ENCODE data around the gene SATB1. TPM values are rescaled to one million over a fixed set of nuclear protein-coding genes. Genes with fewer than 3 reads are reported as not detected.

The SATB1 gene
- total and polyA plus RNA-seq, 2 donors (not counting 1 experiment from before 2014, with no cell fraction given), result 17.2 to 18.7 TPM

DNA sequence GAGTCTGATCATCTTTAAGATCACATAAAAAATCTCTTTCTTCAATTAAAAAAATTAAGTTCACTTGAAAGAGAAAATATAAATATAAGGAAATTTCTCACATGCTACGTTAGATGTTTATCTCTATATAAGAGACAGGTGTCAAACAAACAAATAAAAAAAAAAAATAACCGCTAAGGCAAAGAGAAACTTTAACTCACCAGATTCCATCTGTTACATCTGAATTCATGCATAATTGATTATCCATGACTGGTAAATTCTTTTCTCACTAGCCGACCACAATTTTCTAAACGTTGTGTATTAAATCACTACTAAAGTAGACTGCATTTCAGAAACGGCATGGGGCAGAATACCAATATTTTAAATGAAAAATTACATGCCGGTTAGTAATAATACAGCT, 9.6 kb upstream of the SATB1 start:
- Histone ChIP-seq H3K9me3 (ENCODE audit: control insufficient read depth, insufficient read depth, low read depth, low read length) (no peaks in the 10 kb centered on the region), H3K36me3 (ENCODE audit: control insufficient read depth, insufficient read depth, low read length) (no peaks in the 10 kb centered on the region), H3K9ac (ENCODE audit: insufficient read depth, low read length) (no peak overlapping the region), H3K79me2 (ENCODE audit: control insufficient read depth, insufficient read depth, low read length) (no peaks in the 10 kb centered on the region), H3K4me2 (ENCODE audit: extremely low read depth, insufficient read depth, low read length) (no peak overlapping the region), H2AFZ (ENCODE audit: low read length) (no peak overlapping the region), H3K4me3 (replicated peaks in 1 of 4; ENCODE audit: control extremely low read depth in 1 of 4, insufficient read depth in 1 of 4, low read depth in 3 of 4, low read length in 4 of 4) (no peak overlapping the region), H3K4me1 (ENCODE audit: control insufficient read depth, extremely low read depth, insufficient read depth, low read length) (no peaks in the 10 kb centered on the region), H3K27ac (ENCODE audit: insufficient read depth, low read length) (no peak overlapping the region), H3K27me3 (ENCODE audit: control insufficient read depth, insufficient read depth, low read length) (no peaks in the 10 kb centered on the region), H4K20me1 (ENCODE audit: control insufficient read depth, extremely low read depth, insufficient read depth, low read length) (no peaks in the 10 kb centered on the region)
- DNase-seq (ENCODE audit: low read depth in 2 of 2), result no peak
- TF ChIP-seq, protein P1, sequence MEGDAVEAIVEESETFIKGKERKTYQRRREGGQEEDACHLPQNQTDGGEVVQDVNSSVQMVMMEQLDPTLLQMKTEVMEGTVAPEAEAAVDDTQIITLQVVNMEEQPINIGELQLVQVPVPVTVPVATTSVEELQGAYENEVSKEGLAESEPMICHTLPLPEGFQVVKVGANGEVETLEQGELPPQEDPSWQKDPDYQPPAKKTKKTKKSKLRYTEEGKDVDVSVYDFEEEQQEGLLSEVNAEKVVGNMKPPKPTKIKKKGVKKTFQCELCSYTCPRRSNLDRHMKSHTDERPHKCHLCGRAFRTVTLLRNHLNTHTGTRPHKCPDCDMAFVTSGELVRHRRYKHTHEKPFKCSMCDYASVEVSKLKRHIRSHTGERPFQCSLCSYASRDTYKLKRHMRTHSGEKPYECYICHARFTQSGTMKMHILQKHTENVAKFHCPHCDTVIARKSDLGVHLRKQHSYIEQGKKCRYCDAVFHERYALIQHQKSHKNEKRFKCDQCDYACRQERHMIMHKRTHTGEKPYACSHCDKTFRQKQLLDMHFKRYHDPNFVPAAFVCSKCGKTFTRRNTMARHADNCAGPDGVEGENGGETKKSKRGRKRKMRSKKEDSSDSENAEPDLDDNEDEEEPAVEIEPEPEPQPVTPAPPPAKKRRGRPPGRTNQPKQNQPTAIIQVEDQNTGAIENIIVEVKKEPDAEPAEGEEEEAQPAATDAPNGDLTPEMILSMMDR (conservative IDR thresholded peaks at IDR 0.05 in 1 of 2, IDR thresholded peaks at IDR 0.05 in 1 of 2; ENCODE audit: low read depth in 1 of 2, low read length in 2 of 2), result no peak
- TF ChIP-seq EZH2 (IDR thresholded peaks at IDR 0.05; ENCODE audit: low read length, missing control alignments), result no peak

DNA sequence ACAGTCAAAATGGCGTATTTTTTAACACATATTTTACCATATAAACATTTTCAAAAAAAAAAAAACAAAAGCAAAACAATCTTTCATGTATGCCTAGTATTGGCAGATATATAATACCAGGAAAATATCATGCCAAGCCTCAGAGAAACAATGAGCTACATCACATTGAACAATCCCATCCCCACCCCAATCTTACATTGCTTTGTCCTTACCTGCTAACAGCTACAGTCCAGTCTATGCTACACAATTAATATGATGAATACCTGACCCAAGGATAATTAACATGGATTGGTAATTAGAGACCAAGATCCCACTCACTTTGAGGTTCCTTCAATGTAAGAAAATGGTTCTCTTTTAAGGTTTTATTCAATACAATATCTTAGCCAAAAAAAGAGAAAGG, 7.6 kb upstream of the SATB1 start:
- Histone ChIP-seq H3K4me3 (replicated peaks in 1 of 4; ENCODE audit: control extremely low read depth in 1 of 4, insufficient read depth in 1 of 4, low read depth in 3 of 4, low read length in 4 of 4) (no peak overlapping the region), H3K4me1 (ENCODE audit: control insufficient read depth, extremely low read depth, insufficient read depth, low read length) (no peaks in the 10 kb centered on the region), H3K27me3 (ENCODE audit: control insufficient read depth, insufficient read depth, low read length) (no peaks in the 10 kb centered on the region), H3K9ac (ENCODE audit: insufficient read depth, low read length) (no peak overlapping the region), H3K79me2 (ENCODE audit: control insufficient read depth, insufficient read depth, low read length) (no peaks in the 10 kb centered on the region), H3K36me3 (ENCODE audit: control insufficient read depth, insufficient read depth, low read length) (no peaks in the 10 kb centered on the region), H4K20me1 (ENCODE audit: control insufficient read depth, extremely low read depth, insufficient read depth, low read length) (no peaks in the 10 kb centered on the region), H3K27ac (ENCODE audit: insufficient read depth, low read length) (no peak overlapping the region), H2AFZ (ENCODE audit: low read length) (no peak overlapping the region), H3K4me2 (ENCODE audit: extremely low read depth, insufficient read depth, low read length) (no peak overlapping the region), H3K9me3 (ENCODE audit: control insufficient read depth, insufficient read depth, low read depth, low read length) (no peaks in the 10 kb centered on the region)
- no peak for DNase-seq (ENCODE audit: low read depth in 2 of 2)
- no peak for TF ChIP-seq EZH2 (IDR thresholded peaks at IDR 0.05; ENCODE audit: low read length, missing control alignments)
- TF ChIP-seq, protein P1 (conservative IDR thresholded peaks at IDR 0.05 in 1 of 2, IDR thresholded peaks at IDR 0.05 in 1 of 2; ENCODE audit: low read depth in 1 of 2, low read length in 2 of 2), result no peak

DNA sequence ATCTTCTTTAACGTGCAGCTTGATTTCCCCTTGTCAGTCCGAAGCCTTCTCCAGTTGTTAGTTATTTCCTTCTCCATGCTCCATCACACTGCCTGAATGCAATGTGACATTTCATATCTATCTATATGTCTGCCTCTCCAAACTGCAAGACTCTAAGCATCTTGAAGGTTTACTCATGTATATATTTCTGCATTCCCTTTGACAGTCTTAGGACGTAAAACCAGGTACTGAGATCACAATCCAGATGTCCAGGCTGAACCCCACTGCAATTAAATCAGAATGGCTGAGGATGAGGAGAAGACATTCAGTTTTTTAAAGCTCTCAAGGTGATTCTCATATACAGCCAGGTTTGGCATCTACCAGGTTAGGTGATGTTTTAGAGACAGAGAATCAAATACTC, 6.1 kb upstream of the SATB1 start:
- Histone ChIP-seq H3K9me3 (ENCODE audit: control insufficient read depth, insufficient read depth, low read depth, low read length) (no peaks in the 10 kb centered on the region), H3K4me3 (replicated peaks in 1 of 4; ENCODE audit: control extremely low read depth in 1 of 4, insufficient read depth in 1 of 4, low read depth in 3 of 4, low read length in 4 of 4) (no peak overlapping the region), H2AFZ (ENCODE audit: low read length) (no peak overlapping the region), H3K79me2 (ENCODE audit: control insufficient read depth, insufficient read depth, low read length) (no peaks in the 10 kb centered on the region), H3K36me3 (ENCODE audit: control insufficient read depth, insufficient read depth, low read length) (no peaks in the 10 kb centered on the region), H3K9ac (ENCODE audit: insufficient read depth, low read length) (no peak overlapping the region), H4K20me1 (ENCODE audit: control insufficient read depth, extremely low read depth, insufficient read depth, low read length) (no peaks in the 10 kb centered on the region), H3K27me3 (ENCODE audit: control insufficient read depth, insufficient read depth, low read length) (no peaks in the 10 kb centered on the region), H3K4me1 (ENCODE audit: control insufficient read depth, extremely low read depth, insufficient read depth, low read length) (no peaks in the 10 kb centered on the region), H3K4me2 (ENCODE audit: extremely low read depth, insufficient read depth, low read length) (no peak overlapping the region), H3K27ac (ENCODE audit: insufficient read depth, low read length) (no peak overlapping the region)
- TF ChIP-seq, protein P1 (conservative IDR thresholded peaks at IDR 0.05 in 1 of 2, IDR thresholded peaks at IDR 0.05 in 1 of 2; ENCODE audit: low read depth in 1 of 2, low read length in 2 of 2), result no peak
- no peak for TF ChIP-seq EZH2 (IDR thresholded peaks at IDR 0.05; ENCODE audit: low read length, missing control alignments)
- DNase-seq (ENCODE audit: low read depth in 2 of 2), result no peak
